Measurements from ENCODE around the gene HOXA5. TPM values are rescaled to one million over a fixed set of nuclear protein-coding genes. Genes with fewer than 3 reads are reported as not detected.

Gene HOXA5
- total and polyA plus RNA-seq, 2 donors (not counting 3 experiments of a cell fraction or from before 2014, with no cell fraction given) = 18.6 to 18.8 TPM

DNA sequence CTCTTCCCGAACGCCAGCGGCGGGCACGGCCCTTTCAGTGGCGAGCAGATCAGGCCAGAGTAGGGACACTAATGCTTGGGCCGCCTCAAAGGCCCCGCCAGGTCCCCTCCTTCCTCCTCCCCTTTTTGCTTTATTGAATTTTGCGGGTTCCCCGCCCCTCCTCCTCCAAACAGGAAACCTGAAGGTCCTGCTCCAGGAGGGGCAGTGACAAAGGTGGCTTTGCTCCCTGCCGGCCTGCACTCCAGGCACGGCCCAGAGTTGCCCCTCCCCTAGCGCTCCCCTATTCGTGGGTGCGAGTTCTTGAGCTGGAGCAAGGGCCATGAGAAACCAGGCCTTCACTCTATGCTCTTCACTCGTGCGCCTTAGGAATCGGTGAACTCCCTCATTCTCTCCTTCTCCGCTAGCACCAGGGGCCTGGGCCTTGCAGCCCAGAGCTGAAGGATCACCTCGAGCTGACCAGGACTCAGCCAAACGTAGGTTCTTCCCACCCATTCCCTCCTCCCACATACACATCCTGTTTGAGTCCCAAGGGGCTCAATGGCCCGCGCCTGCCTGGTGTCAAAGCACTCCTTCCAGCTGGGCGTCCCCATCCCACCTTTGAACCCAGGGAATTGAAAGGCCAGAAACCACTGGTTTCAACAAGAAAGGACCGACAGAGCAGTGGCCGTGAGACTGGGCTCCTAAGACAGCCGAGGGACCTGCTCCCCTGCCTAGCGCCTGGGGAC, 4.7 kb upstream of the HOXA5 start:
- peak overlapping the region; percentile 67 for H3K27ac ChIP-seq (ENCODE audit: insufficient read depth, low read depth, low read length)
- TF ChIP-seq GATA2 (IDR thresholded peaks at IDR 0.05; ENCODE audit: insufficient read depth, insufficient read length, low read depth, low read length) (no peak), EZH2 (IDR thresholded peaks at IDR 0.05; ENCODE audit: borderline replicate concordance, low read depth, low read length, severe bottlenecking) (no peak), POLR2A (IDR thresholded peaks at IDR 0.05; ENCODE audit: low read depth, low read length) (no peak), POLR2AphosphoS5 (IDR thresholded peaks at IDR 0.05; ENCODE audit: insufficient read depth, low read depth, low read length) (no peak), MYC (IDR thresholded peaks at IDR 0.05; ENCODE audit: low read depth, low read length) (no peak), FOS (IDR thresholded peaks at IDR 0.05; ENCODE audit: borderline replicate concordance, insufficient read depth, low read length) (no peak), CTCF (IDR thresholded peaks at IDR 0.05; ENCODE audit: extremely low read depth in 1 of 2, insufficient read depth in 1 of 2, low read depth in 1 of 2, low read length in 2 of 2) (no peak), JUN (IDR thresholded peaks at IDR 0.05; ENCODE audit: borderline replicate concordance, insufficient read depth, insufficient read length, low read depth) (no peak)
- TF ChIP-seq, protein P1, sequence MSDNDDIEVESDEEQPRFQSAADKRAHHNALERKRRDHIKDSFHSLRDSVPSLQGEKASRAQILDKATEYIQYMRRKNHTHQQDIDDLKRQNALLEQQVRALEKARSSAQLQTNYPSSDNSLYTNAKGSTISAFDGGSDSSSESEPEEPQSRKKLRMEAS (IDR thresholded peaks at IDR 0.05; ENCODE audit: insufficient read depth, insufficient read length) = no peak
- FAIRE-seq (no peak), DNase-seq (ENCODE audit: low read depth, low spot score) (peak; percentile 76)
- intact Hi-C loops (cut with micrococcal nuclease) (no loop called here), dilution Hi-C loops (cut with MboI; ENCODE audit: extremely low pct_ligation_motif_present, low sequenced_read_pairs) (no loop called here)
- peaks cover 0 to 12% of the 10 kb centered on the region in 2 experiments for H3K36me3 ChIP-seq (ENCODE audit: control insufficient read depth in 2 of 2, extremely low read depth in 1 of 2, insufficient read depth in 2 of 2, low read length in 2 of 2)
- peak overlapping the region; percentile 65 for H3K9ac ChIP-seq (replicated peaks; ENCODE audit: extremely low read depth, insufficient read depth, low read length)
- H3K4me1 ChIP-seq (ENCODE audit: control insufficient read depth, extremely low read depth, insufficient read depth, low read length) = peaks cover 65% of the 10 kb centered on the region
- BruUV-seq (replicated peaks) = no TSS peak
- H2AFZ ChIP-seq (ENCODE audit: low read depth, low read length) = no peak overlapping the region
- peak overlapping the region; percentile 9 to 85 (median 54) for H3K4me3 ChIP-seq (replicated peaks in 1 of 3; ENCODE audit: insufficient read depth in 1 of 3, low read depth in 1 of 3, low read length in 3 of 3)
- peaks cover 96% of the 10 kb centered on the region for H3K79me2 ChIP-seq (ENCODE audit: control insufficient read depth, insufficient read depth, low read length)
- POLR2A ChIA-PET = interaction anchor here (0.7 to 1.3 kb wide), 4 partner anchors 11 to 947 kb away, joined by 3 to 8 read pairs (median 3); partner anchors contain the start of gene CBX3
- CTCF ChIA-PET = interaction anchor here (0.6 to 5.6 kb wide), 10 partner anchors 8 to 778 kb away, joined by 3 to 83 read pairs (median 6); partner anchors contain the start of gene HOXA9
- peak overlapping the region; percentile 78 for H3K4me2 ChIP-seq (ENCODE audit: insufficient read depth, low read length)
- no peaks in the 10 kb centered on the region for H4K20me1 ChIP-seq (replicated peaks; ENCODE audit: control insufficient read depth, extremely low read depth, insufficient read depth, low read length)
- no peaks in the 10 kb centered on the region for H3K27me3 ChIP-seq (ENCODE audit: control insufficient read depth in 2 of 2, insufficient read depth in 2 of 2, low read length in 2 of 2)
- no peaks in the 10 kb centered on the region for H3K9me3 ChIP-seq (replicated peaks; ENCODE audit: control insufficient read depth, insufficient read depth, low read length)
- H3K9me1 ChIP-seq (replicated peaks; ENCODE audit: control insufficient read depth, extremely low read depth, insufficient read depth, low read length) = no peaks in the 10 kb centered on the region
